CD4-positive, CD25-positive, alpha-beta regulatory T cell (primary cell): ENCODE results near the gene TAC4. TPM values are rescaled to one million over a fixed set of nuclear protein-coding genes. Genes with fewer than 3 reads are reported as not detected.
A peak's percentile ranks its signal among the peaks of the same experiment; 100 is the strongest.

Experiments
- ATAC-seq, 2 donors: fragments of 150-1000 bp; cut with Tn5 transposase; one replicate each; pipeline ENCODE4 v1.10.0; 2021; ENCODE audit warnings: low read depth in 2 of 2, moderate number of reproducible peaks in 2 of 2, moderate library complexity in 1 of 2
- DNase-seq, 3 donors: peaks; one replicate each; pipeline versions ENCODE4 v3.0.0 to v3.0.0-alpha.2; 2012 to 2022; ENCODE audit warnings: mixed read lengths in 1 of 3
- H3K27ac ChIP-seq: one replicate; pipeline ENCODE4 v1.7.0; 2013; ENCODE audit warnings: mild to moderate bottlenecking, low read length; ENCODE audit not compliant: insufficient read depth, poor library complexity, severe bottlenecking
- H3K27me3 ChIP-seq: one replicate; pipeline ENCODE4 v1.7.0; 2013; ENCODE audit warnings: low read length; ENCODE audit not compliant: control insufficient read depth, insufficient read depth
- H3K36me3 ChIP-seq: one replicate; pipeline ENCODE4 v1.7.0; 2013; ENCODE audit warnings: mild to moderate bottlenecking, low read length, moderate library complexity; ENCODE audit not compliant: control insufficient read depth, insufficient read depth
- H3K4me1 ChIP-seq: 2 replicates; pipeline ENCODE4 v1.7.0; 2013; ENCODE audit warnings: mild to moderate bottlenecking, low read length; ENCODE audit not compliant: insufficient read depth, control insufficient read depth, poor library complexity, severe bottlenecking
- H3K4me3 ChIP-seq: one replicate; pipeline ENCODE4 v1.7.0; 2013; ENCODE audit warnings: low read depth, mild to moderate bottlenecking, low read length, moderate library complexity
- H3K9me3 ChIP-seq, 2 experiments: 1 replicate in 1 of 2; 2 replicates in 1 of 2; pipeline ENCODE4 v1.7.0; 2013; ENCODE audit warnings: low read length in 2 of 2, mild to moderate bottlenecking in 1 of 2, moderate library complexity in 1 of 2; ENCODE audit not compliant: control insufficient read depth in 2 of 2
- H3K27ac Mint-ChIP-seq, 3 donors: one replicate each; pipeline ENCODE4 v1.8.0; 2020 to 2022; ENCODE audit warnings: mild to moderate bottlenecking in 3 of 3, mixed read lengths in 3 of 3, moderate library complexity in 2 of 3
- H3K27me3 Mint-ChIP-seq: one replicate; pipeline ENCODE4 v1.8.0; 2022; ENCODE audit warnings: mild to moderate bottlenecking, mixed read lengths
- H3K36me3 Mint-ChIP-seq: one replicate; pipeline ENCODE4 v1.8.0; 2020; ENCODE audit warnings: mixed read lengths
- H3K4me1 Mint-ChIP-seq, 4 donors: one replicate each; pipeline ENCODE4 v1.8.0; 2020 to 2022; ENCODE audit warnings: mixed read lengths in 4 of 4, mild to moderate bottlenecking in 1 of 4
- H3K4me3 Mint-ChIP-seq, 4 donors: one replicate each; pipeline ENCODE4 v1.8.0; 2020 to 2022; ENCODE audit warnings: mild to moderate bottlenecking in 4 of 4, mixed read lengths in 4 of 4, moderate library complexity in 3 of 4
- H3K9me3 Mint-ChIP-seq, 7 donors: one replicate each; pipeline ENCODE4 v1.8.0; 2020 to 2022; ENCODE audit warnings: mixed read lengths in 7 of 7, mild to moderate bottlenecking in 3 of 7, moderate library complexity in 2 of 7
- polyA plus RNA-seq, 4 donors: library from polyadenylated mRNA; unstranded; fragments of 300-500 nt; fragmentation: Illumina TruSeq; gene quantifications; one replicate each; pipeline ENCODE4 v1.2.3, GENCODE V29; 2021
- total RNA-seq: library from RNA; stranded (reverse); gene quantifications from one replicate; pipeline ENCODE4 v1.2.3, GENCODE V29; 2022

TAC4 gene
- total and polyA plus RNA-seq, 5 donors from 2014 or later = not detected

DNA sequence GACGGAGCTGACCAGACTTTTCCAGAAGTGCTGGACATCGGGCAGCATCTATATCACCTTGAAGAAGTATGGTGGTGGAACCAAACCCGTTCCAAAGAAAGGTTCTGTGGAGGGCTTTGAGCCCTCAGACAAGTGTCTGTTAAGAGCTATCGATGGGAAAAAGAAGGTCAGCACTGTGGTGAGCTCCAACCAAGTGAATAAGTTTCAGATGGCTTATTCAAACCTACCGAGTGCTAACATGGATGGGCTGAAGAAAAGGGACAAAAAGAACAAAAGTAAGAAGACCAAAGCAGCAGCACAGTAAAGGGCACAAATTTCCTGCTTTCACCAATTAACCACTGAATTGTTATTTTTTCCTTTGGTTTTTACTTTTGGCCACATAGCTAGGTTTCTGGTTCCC, 52.5 kb downstream of the TAC4 start:
- peak overlapping the region; percentile 38 for H3K4me3 ChIP-seq
- H3K4me1 ChIP-seq = peaks cover 43% of the 10 kb centered on the region
- no peak overlapping the region for H3K27ac ChIP-seq
- H3K27ac Mint-ChIP-seq = no peak overlapping the region
- no peaks in the 10 kb centered on the region for H3K27me3 Mint-ChIP-seq
- DNase-seq (no peak), ATAC-seq (no peak)
- H3K9me3 Mint-ChIP-seq = no peaks in the 10 kb centered on the region
- H3K4me1 Mint-ChIP-seq = peaks cover 27 to 77% (median 66%) of the 10 kb centered on the region in 4 donors
- no peaks in the 10 kb centered on the region for H3K9me3 ChIP-seq
- H3K4me3 Mint-ChIP-seq = peak overlapping the region in 3 of 4 donors; percentile 13 to 76 (median 31)
- no peaks in the 10 kb centered on the region for H3K27me3 ChIP-seq
- H3K36me3 ChIP-seq = peaks cover 84% of the 10 kb centered on the region
- H3K36me3 Mint-ChIP-seq = peaks cover 40% of the 10 kb centered on the region

DNA sequence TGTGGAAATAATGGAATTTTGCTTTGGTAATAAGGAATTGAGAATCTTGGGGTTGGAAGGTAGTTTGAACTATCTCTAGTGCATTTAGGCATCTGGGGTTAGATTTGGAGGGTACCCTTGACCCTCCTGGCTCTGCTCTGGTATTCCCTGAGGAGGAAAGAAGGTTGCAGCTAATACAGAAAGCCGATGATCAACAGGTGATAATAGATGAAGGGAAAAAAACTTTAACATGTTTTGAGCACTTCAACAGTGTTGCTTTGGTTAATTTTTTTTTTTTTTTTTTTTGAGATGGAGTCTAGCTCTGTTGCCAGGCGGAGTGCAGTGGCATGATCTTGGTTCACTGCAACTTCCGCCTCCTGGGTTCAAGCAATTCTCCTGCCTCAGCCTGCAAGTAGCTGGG, 54.6 kb downstream of the TAC4 start:
- no peaks in the 10 kb centered on the region for H3K9me3 Mint-ChIP-seq
- H3K36me3 ChIP-seq = peaks cover 67% of the 10 kb centered on the region
- no peak overlapping the region for H3K27ac Mint-ChIP-seq
- no peaks in the 10 kb centered on the region for H3K27me3 Mint-ChIP-seq
- ATAC-seq = no peak
- H3K4me3 Mint-ChIP-seq = peak overlapping the region in 3 of 4 donors; percentile 19 to 59 (median 51)
- peaks cover 28 to 82% (median 69%) of the 10 kb centered on the region in 4 donors for H3K4me1 Mint-ChIP-seq
- no peak for DNase-seq
- no peaks in the 10 kb centered on the region for H3K9me3 ChIP-seq
- peaks cover 49% of the 10 kb centered on the region for H3K4me1 ChIP-seq
- no peak overlapping the region for H3K4me3 ChIP-seq
- peaks cover 33% of the 10 kb centered on the region for H3K36me3 Mint-ChIP-seq
- no peaks in the 10 kb centered on the region for H3K27me3 ChIP-seq
- H3K27ac ChIP-seq = no peak overlapping the region

DNA sequence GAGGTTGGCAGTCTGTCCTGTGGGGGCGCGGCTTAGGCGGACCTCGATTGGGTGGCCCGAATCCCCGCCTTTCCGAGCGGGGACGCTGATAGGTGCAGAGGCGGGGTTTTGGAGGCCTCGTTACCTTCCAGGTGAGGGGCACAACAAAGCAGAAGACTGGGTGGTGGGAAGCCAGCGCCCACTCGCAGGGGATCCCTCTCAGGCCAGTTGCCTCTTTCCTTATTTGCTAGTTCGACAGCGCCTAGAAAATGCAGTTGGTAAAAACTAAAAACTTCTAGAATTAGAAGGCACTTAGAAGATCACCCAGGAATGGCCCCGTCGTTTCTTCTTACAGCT, 58.7 kb downstream of the TAC4 start:
- no peaks in the 10 kb centered on the region for H3K27me3 Mint-ChIP-seq
- H3K36me3 Mint-ChIP-seq = peaks cover 17% of the 10 kb centered on the region
- no peak for ATAC-seq
- H3K9me3 Mint-ChIP-seq = no peaks in the 10 kb centered on the region
- no peak for DNase-seq
- peak overlapping the region; percentile 96 to 99 (median 97) for H3K27ac Mint-ChIP-seq
- H3K4me1 Mint-ChIP-seq = peaks cover 22 to 70% (median 56%) of the 10 kb centered on the region in 4 donors
- Histone ChIP-seq H3K4me3 (peak overlapping the region; percentile 82), H3K36me3 (peaks cover 31% of the 10 kb centered on the region), H3K4me1 (peaks cover 43% of the 10 kb centered on the region), H3K27me3 (no peaks in the 10 kb centered on the region), H3K27ac (peak overlapping the region; percentile 99), H3K9me3 (no peaks in the 10 kb centered on the region)
- peak overlapping the region; percentile 90 to 100 (median 94) for H3K4me3 Mint-ChIP-seq

DNA sequence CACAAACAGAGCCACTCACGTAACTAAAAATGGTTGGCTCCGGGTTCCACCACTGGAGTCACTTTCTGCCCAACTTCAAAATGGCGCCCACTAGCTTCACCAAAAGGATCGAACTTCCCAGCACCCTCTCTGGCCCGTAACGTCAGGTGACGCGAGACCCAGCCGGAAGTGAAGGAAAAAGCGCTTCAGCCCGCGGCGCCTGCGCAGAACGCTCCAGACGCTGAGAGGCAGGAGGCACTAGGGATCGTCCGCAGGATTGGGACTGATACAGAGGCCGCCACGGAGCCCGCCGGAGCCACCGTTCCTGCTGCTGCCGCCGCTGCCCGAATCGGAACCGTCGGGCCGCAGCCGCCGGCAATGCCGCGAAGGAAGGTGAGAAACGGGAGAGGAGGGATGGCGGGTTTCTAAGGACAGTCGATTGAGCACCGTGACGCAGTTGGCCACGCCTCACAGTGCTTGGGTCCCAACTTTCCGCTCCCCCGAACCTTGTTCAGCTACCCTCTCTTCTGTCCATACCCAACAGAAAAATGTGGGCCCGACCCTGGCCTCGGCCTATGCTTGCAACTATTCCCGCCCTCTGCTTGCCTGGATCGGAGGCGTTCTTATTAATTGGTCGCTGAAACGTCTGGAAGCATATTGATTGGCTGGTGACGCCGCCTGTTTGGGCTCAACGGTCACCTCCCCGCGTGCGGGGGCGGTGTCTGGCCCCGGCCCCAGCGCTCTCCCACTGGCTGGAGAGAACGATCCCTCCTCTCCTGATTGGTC, 59.2 kb downstream of the TAC4 start, which contains the start of gene KAT7:
TSS of gene KAT7 (plus strand) at position 204 of the 765 bp plus-strand sequence. CDS start at position 358, 154 bp downstream.
- peak; percentile 88 to 91 for ATAC-seq
- peak; percentile 98 to 100 (median 99) for DNase-seq
- no peaks in the 10 kb centered on the region for H3K9me3 ChIP-seq
- H3K36me3 Mint-ChIP-seq = peaks cover 17% of the 10 kb centered on the region
- peak within 1 kb of the TSS; percentile 90 to 100 (median 94) for H3K4me3 Mint-ChIP-seq
- peaks cover 43% of the 10 kb centered on the region for H3K4me1 ChIP-seq
- peaks cover 22 to 64% (median 52%) of the 10 kb centered on the region in 4 donors for H3K4me1 Mint-ChIP-seq
- H3K4me3 ChIP-seq = peak within 1 kb of the TSS; percentile 95
- H3K27me3 ChIP-seq = no peaks in the 10 kb centered on the region
- peaks cover 27% of the 10 kb centered on the region for H3K36me3 ChIP-seq
- peak within 1 kb of the TSS; percentile 99 for H3K27ac ChIP-seq
- H3K9me3 Mint-ChIP-seq = no peaks in the 10 kb centered on the region
- no peaks in the 10 kb centered on the region for H3K27me3 Mint-ChIP-seq
- peak within 1 kb of the TSS; percentile 96 to 99 (median 98) for H3K27ac Mint-ChIP-seq

Other genes with a start within 250 kb of the TAC4 start
- gene SPOP, start 170.0 kb downstream of the TAC4 start, total RNA-seq = 66.3 TPM
- gene SPOP, start 170.0 kb downstream of the TAC4 start, polyA plus RNA-seq = 100 to 1,000 TPM in 2 of 4 donors, 10 to 100 TPM in 2; 76.4 to 123 (median 106) TPM
- gene SLC35B1, start 140.1 kb downstream of the TAC4 start, total RNA-seq = 51.8 TPM
- 10 to 100 TPM; 28.2 to 38.8 (median 34.1) TPM for gene SLC35B1, start 140.1 kb downstream of the TAC4 start, polyA plus RNA-seq
- 83.3 TPM for gene FAM117A, start 83.9 kb downstream of the TAC4 start, total RNA-seq
- 10 to 100 TPM; 49.0 to 67.4 (median 64.7) TPM for gene FAM117A, start 83.9 kb downstream of the TAC4 start, polyA plus RNA-seq
- 207 TPM for gene KAT7, start 59.4 kb downstream of the TAC4 start, total RNA-seq
- 10 to 100 TPM; 37.0 to 49.6 (median 46.9) TPM for gene KAT7, start 59.4 kb downstream of the TAC4 start, polyA plus RNA-seq
- not detected for gene DLX4, start 121.1 kb upstream of the TAC4 start, total RNA-seq
- not detected for gene DLX4, start 121.1 kb upstream of the TAC4 start, polyA plus RNA-seq
- gene DLX3, start 147.2 kb upstream of the TAC4 start, total RNA-seq = not detected
- gene DLX3, start 147.2 kb upstream of the TAC4 start, polyA plus RNA-seq = under 1 TPM in 2 of 4 donors, not detected in 2; 0.06 to 0.09 TPM
- gene ITGA3, start 208.0 kb upstream of the TAC4 start, total RNA-seq = 14.4 TPM
- gene ITGA3, start 208.0 kb upstream of the TAC4 start, polyA plus RNA-seq = 1 to 10 TPM; 1.7 to 3.9 (median 2.7) TPM
- 25.2 TPM for gene PDK2, start 247.3 kb upstream of the TAC4 start, total RNA-seq
- gene PDK2, start 247.3 kb upstream of the TAC4 start, polyA plus RNA-seq = 10 to 100 TPM; 42.1 to 65.2 (median 54.0) TPM